Prostate gland (tissue), 2 donors: ENCODE measurements around the gene RAB43.

Experiments
- POLR2AphosphoS5 ChIP-seq: sonication (generic); formaldehyde crosslinking; IDR thresholded peaks from one replicate; pipeline ENCODE4 v1.6.1; 2017; ENCODE audit warnings: antibody characterized with exemption
- TF ChIP-seq, protein P1 (sequence below), 4 experiments: fragments of 200-600 bp in 2 of 4; fragments of 450-650 bp in 2 of 4; sonication (generic) in 2 of 4; IDR thresholded peaks; 1 replicate in 3 of 4; 2 replicates in 1 of 4; pipeline ENCODE4 v1.5.1; 2016 to 2019; ENCODE audit warnings: antibody characterized with exemption in 4 of 4, mild to moderate bottlenecking in 2 of 4, moderate library complexity in 2 of 4

DNA sequence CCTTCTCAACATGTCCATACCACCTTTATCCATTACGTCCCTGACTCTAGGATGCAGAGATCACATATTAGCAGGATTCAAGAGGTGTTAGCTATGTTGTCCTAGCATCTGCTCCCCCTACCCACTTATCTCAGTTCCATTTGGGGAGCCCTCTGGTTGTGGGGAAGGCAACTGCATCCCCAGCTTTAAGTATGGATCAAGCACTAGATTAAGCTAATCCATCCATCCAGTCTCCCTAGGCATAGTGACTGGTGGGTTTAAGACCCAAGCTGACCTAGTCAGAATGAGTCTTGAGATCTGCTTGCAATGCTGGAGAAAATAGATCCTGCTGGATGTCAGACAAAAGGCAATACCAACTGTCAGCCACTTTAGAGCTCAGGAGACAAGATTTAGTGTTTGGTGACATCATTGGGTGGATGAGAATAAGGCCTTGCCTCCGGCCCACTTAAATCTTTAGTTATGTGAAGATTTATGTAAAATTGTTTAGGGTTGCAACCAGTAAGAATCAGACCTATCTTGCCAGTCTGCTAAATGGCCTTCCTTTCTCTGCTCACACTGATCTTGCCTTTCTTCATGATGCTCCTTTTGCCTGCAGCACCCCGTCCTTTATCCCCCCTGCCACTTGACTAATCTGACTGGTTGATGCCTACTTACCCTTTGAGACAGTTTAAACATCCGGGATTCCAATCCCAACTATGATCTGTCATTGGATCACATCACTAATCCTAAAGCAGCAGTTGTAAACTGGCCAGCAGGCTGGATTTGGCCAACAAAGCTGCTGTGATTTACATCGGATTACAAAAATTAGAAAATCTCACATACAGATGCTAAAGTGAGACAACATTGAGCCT is 41.4 kb upstream of the RAB43 start:
- TF ChIP-seq, protein P1, sequence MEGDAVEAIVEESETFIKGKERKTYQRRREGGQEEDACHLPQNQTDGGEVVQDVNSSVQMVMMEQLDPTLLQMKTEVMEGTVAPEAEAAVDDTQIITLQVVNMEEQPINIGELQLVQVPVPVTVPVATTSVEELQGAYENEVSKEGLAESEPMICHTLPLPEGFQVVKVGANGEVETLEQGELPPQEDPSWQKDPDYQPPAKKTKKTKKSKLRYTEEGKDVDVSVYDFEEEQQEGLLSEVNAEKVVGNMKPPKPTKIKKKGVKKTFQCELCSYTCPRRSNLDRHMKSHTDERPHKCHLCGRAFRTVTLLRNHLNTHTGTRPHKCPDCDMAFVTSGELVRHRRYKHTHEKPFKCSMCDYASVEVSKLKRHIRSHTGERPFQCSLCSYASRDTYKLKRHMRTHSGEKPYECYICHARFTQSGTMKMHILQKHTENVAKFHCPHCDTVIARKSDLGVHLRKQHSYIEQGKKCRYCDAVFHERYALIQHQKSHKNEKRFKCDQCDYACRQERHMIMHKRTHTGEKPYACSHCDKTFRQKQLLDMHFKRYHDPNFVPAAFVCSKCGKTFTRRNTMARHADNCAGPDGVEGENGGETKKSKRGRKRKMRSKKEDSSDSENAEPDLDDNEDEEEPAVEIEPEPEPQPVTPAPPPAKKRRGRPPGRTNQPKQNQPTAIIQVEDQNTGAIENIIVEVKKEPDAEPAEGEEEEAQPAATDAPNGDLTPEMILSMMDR (IDR thresholded peaks at IDR 0.05), result no peak
- TF ChIP-seq POLR2AphosphoS5, result no peak
